IPS DF 6.9 (cell line): ENCODE measurements around the gene ATF5.

ENCODE experiments used
- DNase-seq: peaks from one replicate; pipeline ENCODE4 v3.0.0-alpha.2; 2013; ENCODE audit warnings: low read depth, low spot score
- H3K27ac ChIP-seq: one replicate; pipeline ENCODE4 v1.5.1; 2013; ENCODE audit warnings: low read length, control low read depth
- H3K27me3 ChIP-seq: 2 replicates; pipeline ENCODE4 v1.6.1; 2013; ENCODE audit warnings: mild to moderate bottlenecking, low read length; ENCODE audit not compliant: control insufficient read depth, insufficient read depth
- H3K36me3 ChIP-seq: 2 replicates; pipeline ENCODE4 v1.6.1; 2013; ENCODE audit warnings: low read length; ENCODE audit not compliant: control insufficient read depth, insufficient read depth
- H3K4me1 ChIP-seq: 2 replicates; pipeline ENCODE4 v1.6.1; 2013; ENCODE audit warnings: low read length; ENCODE audit not compliant: control insufficient read depth, insufficient read depth
- H3K4me3 ChIP-seq: 2 replicates; pipeline ENCODE4 v1.5.1; 2013; ENCODE audit warnings: mild to moderate bottlenecking, low read length
- H3K9me3 ChIP-seq: 2 replicates; pipeline ENCODE4 v1.6.1; 2013; ENCODE audit warnings: low read length, inconsistent platforms; ENCODE audit not compliant: control insufficient read depth, insufficient read depth
- WGBS: extraction: QIAGEN DNeasy Blood & Tissue Kit; methylation state at CpG from one replicate; pipeline ENCODE4 v1.1.7; 2013; ENCODE audit warnings: mixed read lengths, missing lambda C conversion rate; ENCODE audit not compliant: insufficient read length, insufficient coverage; 5-methylcytosine and 5-hydroxymethylcytosine counted together

ATF5 gene

DNA sequence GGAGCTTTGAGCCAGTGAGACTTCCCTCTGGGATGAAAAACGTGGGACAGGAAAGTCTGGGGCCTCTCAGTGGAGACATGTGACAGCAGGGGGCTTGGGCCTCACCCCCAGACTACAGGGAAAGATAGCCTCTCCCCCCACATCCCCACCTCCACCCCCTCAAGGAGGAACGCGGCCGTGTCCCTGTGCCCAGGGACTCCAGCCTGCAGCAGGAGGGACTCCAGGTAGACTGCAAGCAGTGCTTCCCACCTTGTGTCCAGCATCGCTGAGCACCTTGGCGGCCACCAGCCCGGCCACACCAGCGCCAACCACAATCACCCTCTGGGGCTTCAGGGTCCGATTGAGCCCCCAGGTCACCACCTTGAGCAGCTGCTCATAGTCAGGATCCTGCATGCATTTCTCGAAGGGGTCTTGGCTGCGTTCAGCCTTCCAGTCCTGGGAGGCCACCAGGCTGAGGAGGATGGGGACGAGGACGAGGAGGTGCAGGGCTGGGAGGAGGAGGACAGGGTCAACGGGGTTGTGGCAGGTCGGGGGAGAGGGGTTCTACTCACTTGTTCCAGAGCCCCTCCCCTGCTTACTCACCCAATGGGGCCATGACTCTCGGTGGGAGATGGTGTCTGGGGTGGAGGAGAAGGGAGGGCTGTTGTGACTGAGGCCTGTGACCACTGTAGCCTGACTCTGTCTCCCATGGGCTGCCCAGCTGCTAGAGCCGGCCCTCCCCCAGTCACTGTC lies 33.3 kb upstream of the ATF5 start:
- WGBS: no CpG with 5 or more reads among the region's 17 CpGs
- Histone ChIP-seq H3K27me3 (no peaks in the 10 kb centered on the region), H3K9me3 (no peaks in the 10 kb centered on the region), H3K4me1 (peaks cover 2% of the 10 kb centered on the region; the same call in 1 of the 2 replicates), H3K36me3 (no peaks in the 10 kb centered on the region), H3K4me3 (no peak overlapping the region), H3K27ac (no peak overlapping the region)
- no peak for DNase-seq

GRCh38 chr19:49896863-49897621 lies 32.0 kb upstream of the ATF5 start, which contains the start of gene IL4I1:
TSS of gene IL4I1 (minus strand) at chr19:49896887. CDS start at chr19:49896160, 727 bp downstream.
- H3K36me3 ChIP-seq: no peaks in the 10 kb centered on the region
- H3K9me3 ChIP-seq: no peaks in the 10 kb centered on the region
- H3K27me3 ChIP-seq: no peaks in the 10 kb centered on the region
- DNase-seq: no peak
- H3K4me3 ChIP-seq: no peak within 1 kb of the TSS
- H3K27ac ChIP-seq: no peak within 1 kb of the TSS
- H3K4me1 ChIP-seq: no peaks in the 10 kb centered on the region
- no CpG with 5 or more reads among the region's 20 CpGs for WGBS

DNA sequence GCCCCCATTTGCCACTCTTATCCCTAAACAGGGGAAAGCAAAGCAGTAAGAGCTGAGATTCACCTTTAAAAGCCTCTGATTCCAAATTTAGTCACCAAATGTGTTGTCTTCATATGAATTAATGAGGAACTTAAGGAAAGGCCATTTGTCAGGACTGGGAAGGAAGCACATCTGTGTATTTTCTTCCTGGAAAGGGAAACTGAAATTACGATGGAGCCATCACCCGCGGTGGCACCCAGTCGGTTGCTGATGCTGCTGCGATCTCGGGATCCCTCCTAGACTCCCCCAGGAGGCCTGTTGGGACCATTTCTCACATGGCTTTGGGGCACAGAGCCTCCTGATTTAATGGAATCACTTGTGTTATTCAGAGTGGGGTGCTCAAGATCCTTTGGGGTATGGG lies 24.9 kb upstream of the ATF5 start:
- Histone ChIP-seq H3K4me1 (peaks cover 2% of the 10 kb centered on the region; the same call in 1 of the 2 replicates), H3K4me3 (no peak overlapping the region), H3K36me3 (peaks cover 9% of the 10 kb centered on the region), H3K27me3 (no peaks in the 10 kb centered on the region), H3K9me3 (no peaks in the 10 kb centered on the region), H3K27ac (no peak overlapping the region)
- no CpG with 5 or more reads among the region's 6 CpGs for WGBS
- DNase-seq: no peak

DNA sequence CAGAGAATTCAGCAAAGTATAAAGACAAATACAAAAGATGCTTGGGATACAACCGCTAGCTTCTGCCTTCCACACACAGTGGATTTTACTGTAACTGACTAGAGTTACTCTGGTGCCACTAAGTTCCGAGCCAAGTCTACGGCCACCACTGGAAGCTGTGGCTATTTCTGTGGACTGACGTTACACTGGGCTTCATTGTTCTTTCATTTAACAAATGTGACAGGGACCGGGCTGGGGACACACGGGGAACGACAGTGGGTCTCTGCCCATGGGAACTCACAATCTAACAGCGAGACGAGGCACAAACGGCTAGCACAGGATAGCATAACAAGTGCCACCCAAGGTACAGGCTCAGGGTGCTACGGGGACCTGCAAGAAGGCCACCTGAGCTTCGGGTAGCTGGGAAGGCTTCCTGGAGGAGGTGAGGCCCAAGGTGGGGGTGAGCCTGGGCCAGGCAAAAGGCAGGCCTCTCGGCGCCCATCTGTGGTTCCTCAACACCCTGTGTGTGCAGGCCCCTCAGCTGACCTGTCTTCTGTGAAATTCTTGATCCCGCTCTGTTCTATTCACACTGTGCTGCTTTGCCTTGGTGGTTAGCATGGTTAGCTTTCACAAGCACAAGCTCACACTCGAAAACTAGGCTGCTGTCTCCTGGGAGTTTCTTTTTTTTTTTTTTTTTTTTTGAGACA lies 22.0 kb upstream of the ATF5 start:
- Histone ChIP-seq H3K4me3 (no peak overlapping the region), H3K36me3 (peaks cover 17% of the 10 kb centered on the region), H3K9me3 (no peaks in the 10 kb centered on the region), H3K4me1 (peaks cover 2% of the 10 kb centered on the region; the same call in 1 of the 2 replicates), H3K27me3 (no peaks in the 10 kb centered on the region), H3K27ac (no peak overlapping the region)
- no peak for DNase-seq
- no CpG with 5 or more reads among the region's 16 CpGs for WGBS

DNA sequence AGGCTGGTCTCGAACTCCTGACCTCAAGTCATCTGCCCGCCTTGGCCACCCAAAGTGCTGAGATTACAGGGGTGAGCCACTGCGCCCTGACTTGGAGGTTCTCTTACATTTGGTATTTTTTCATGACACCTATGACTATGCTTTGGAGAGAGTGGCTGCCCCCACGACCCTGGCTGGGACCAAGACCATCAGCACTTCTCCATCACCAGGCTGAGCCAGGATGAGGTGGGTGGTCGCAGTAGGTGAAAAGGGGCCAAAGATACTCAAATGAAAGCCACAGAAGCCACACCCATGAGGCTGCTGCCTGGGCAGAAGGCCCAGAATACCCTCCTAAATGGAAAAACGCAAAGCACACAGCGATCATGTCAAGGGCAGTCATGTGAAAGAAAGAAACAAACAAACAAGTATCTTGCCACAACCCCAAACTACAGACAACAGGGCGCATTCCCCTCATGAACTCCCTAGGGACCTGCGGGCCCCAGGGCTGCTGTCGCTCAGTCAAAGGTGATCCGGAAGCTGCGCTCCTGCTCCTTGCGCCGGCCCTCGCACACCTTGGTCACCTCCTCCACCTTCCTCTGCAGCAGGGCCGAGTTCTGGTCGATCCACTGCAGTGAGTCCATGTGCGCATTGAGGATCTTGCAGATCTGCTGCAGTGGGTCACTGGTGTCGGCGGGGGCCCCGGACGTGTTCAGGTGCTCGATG lies 21.1 kb upstream of the ATF5 start:
- no peaks in the 10 kb centered on the region for H3K9me3 ChIP-seq
- no peak overlapping the region for H3K4me3 ChIP-seq
- H3K4me1 ChIP-seq: peaks cover 2% of the 10 kb centered on the region; the same call in 1 of the 2 replicates
- H3K27me3 ChIP-seq: no peaks in the 10 kb centered on the region
- no CpG with 5 or more reads among the region's 23 CpGs for WGBS
- DNase-seq: no peak
- peaks cover 17% of the 10 kb centered on the region for H3K36me3 ChIP-seq
- H3K27ac ChIP-seq: no peak overlapping the region

DNA sequence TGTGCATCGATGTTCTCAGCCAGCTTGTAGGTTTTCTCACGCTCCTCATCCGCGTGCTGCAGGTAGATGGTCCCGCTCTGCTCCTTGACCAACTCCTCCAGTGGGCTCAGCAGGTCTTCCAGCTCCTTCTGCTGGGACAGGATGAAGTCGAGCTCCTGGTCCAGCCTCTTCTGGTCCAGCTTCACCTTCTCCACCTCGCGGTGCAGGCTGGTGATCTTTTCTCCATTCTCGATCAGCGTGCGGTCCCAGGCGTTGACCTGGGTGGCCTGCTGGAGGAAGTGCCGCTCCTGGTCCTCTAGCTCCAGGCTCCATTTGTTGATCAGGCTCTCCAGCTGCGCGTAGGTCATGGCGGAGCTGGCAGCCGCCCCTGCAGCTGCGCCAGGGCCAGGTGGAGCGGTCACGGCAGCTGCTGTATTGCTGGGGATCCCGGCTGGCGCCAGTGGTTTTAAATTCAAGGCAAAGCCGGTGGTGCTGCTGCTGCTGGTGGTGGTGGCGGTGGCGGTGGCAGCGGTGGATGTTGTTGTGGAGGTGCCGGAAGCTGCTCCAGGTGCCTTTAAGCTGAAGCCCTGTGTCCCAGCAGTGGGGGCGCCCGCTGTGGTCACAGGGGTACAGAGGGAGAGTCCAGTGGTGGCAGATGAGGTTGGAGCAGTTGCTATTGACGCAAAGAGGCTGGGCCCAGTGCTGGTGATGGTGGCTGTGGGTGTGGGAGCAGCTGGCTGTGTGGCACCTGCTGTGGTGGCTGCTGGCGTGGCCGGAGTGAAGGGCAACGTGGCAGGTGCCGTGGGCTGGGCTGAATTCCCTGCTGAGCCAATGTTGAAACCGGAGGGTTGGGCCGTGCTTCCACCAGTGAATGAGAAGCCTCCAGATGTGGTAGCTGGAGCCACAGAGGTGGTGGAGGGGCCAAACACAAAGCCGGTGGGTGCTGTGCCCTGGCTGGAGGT lies 20.3 kb upstream of the ATF5 start:
- Histone ChIP-seq H3K4me1 (peaks cover 2% of the 10 kb centered on the region; the same call in 1 of the 2 replicates), H3K9me3 (no peaks in the 10 kb centered on the region), H3K36me3 (peaks cover 17% of the 10 kb centered on the region), H3K27me3 (no peaks in the 10 kb centered on the region), H3K4me3 (no peak overlapping the region), H3K27ac (no peak overlapping the region)
- WGBS: no CpG with 5 or more reads among the region's 37 CpGs
- no peak for DNase-seq

DNA sequence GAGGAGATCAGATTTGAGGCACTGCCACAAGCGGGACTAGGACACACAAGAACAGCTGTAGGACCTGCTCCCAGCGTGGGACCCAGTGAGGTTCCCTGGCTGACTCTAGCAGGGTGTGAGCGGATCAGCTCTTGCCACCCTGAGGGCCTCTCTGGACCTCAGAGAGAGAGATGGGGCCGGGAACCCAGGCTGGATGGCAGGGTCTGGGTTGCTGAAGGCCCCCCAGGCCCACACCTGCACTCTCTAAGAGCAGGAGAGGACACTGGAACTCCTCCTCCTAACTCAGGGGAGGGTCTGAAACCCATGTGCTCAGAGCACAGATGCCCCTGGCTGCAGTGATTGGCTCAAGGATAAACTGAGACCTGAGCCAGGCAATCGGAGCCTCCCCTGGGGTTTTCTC lies 18.8 kb upstream of the ATF5 start:
- no peak for DNase-seq
- H3K36me3 ChIP-seq: peaks cover 19% of the 10 kb centered on the region
- H3K4me3 ChIP-seq: no peak overlapping the region
- no peak overlapping the region for H3K27ac ChIP-seq
- no CpG with 5 or more reads among the region's 5 CpGs for WGBS
- no peaks in the 10 kb centered on the region for H3K9me3 ChIP-seq
- H3K27me3 ChIP-seq: no peaks in the 10 kb centered on the region
- peaks cover 2% of the 10 kb centered on the region; the same call in 1 of the 2 replicates for H3K4me1 ChIP-seq

DNA sequence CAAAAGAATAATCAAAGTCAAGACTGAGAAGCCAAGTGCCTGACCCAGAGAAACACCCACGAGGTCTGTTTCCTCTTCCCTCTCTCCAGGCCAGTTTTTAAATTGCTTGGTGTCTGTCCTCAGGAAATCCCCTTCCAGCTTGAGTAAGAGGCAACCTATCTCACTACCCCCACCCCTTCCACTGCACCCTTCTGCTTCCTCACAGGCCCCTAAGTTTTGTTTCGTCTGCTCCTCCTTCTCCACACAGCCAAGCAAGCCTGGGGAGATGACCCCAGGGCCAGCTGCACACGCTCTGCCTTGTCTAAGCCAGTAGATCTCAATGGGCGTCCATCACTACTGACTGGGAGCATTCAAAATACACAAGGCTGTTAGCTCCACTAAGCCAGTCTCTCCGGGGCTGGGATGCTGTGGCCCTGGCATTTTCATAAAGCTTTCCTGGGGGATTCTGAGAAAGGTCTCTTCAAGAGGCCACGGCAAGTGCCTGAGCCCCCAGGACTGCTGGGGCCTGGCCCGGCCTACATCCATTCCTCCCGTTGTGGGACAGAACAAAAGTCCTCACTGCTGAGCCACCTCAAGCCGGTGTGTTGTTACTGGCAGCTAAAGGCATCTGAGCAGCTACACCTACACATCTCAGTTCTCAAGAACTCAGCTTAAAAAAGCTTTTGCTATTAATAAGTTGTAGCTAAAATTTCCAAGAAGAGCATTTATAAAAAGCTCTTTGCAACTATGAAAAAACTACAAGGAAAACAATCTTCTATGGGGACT lies 17.4 kb upstream of the ATF5 start:
- H3K27ac ChIP-seq: no peak overlapping the region
- H3K36me3 ChIP-seq: peaks cover 27% of the 10 kb centered on the region
- H3K4me1 ChIP-seq: peaks cover 2% of the 10 kb centered on the region; the same call in 1 of the 2 replicates
- no peak for DNase-seq
- no peaks in the 10 kb centered on the region for H3K27me3 ChIP-seq
- WGBS: no CpG with 5 or more reads among the region's 9 CpGs
- H3K9me3 ChIP-seq: no peaks in the 10 kb centered on the region
- H3K4me3 ChIP-seq: no peak overlapping the region
